OCI-LY7 (cell line): ENCODE data around the gene THEMIS. TPM values are rescaled to one million over a fixed set of nuclear protein-coding genes. Genes with fewer than 3 reads are reported as not detected.

Experiments used
- BruUV-seq: library from RNA; stranded (reverse); fragments of 400-500 nt; replicated peaks from 2 replicates; lab custom pipeline; 2021; lab: Mats Ljungman, UMichigan
- CTCF ChIA-PET: fragments of 300-600 bp; sonication (Branson Sonifier 250); formaldehyde crosslinking; loops from one replicate; lab custom pipeline; 2022; ENCODE audit warnings: antibody characterized with exemption; ENCODE audit not compliant: unreplicated experiment; lab: Charles Lee
- POLR2A ChIA-PET: fragments of 300-600 bp; sonication (Branson Sonifier 250); formaldehyde crosslinking; loops from one replicate; lab custom pipeline; 2022; ENCODE audit warnings: antibody characterized with exemption; lab: Charles Lee
- DNase-seq: peaks from one replicate; pipeline ENCODE4 v3.0.0-alpha.2; 2015; ENCODE audit warnings: low spot score
- H2AFZ ChIP-seq: fragments of 200-600 bp; sonication (generic), shearing (Covaris generic); 2 replicates; pipeline ENCODE4 v1.6.1; 2014; ENCODE audit warnings: mild to moderate bottlenecking, antibody characterized with exemption, low read length, moderate library complexity
- H3K27ac ChIP-seq: fragments of 200-600 bp; sonication (generic); 2 replicates; pipeline ENCODE4 v1.5.1; 2014; ENCODE audit warnings: mixed run types, low read depth, mild to moderate bottlenecking, moderate library complexity, low read length, inconsistent platforms; ENCODE audit not compliant: poor library complexity, severe bottlenecking
- H3K36me3 ChIP-seq: fragments of 200-600 bp; sonication (generic); 2 replicates; pipeline ENCODE4 v1.6.1; 2014; ENCODE audit warnings: mild to moderate bottlenecking, antibody characterized with exemption, low read length, moderate library complexity, mixed read lengths; ENCODE audit not compliant: insufficient read depth
- H3K4me1 ChIP-seq: fragments of 200-600 bp; sonication (generic); 2 replicates; pipeline ENCODE4 v1.5.1; 2014; ENCODE audit warnings: mild to moderate bottlenecking, low read length; ENCODE audit not compliant: insufficient read depth, poor library complexity, severe bottlenecking
- H3K4me2 ChIP-seq: fragments of 200-600 bp; sonication (generic); 2 replicates; pipeline ENCODE4 v1.6.1; 2014; ENCODE audit warnings: mild to moderate bottlenecking, low read length
- H3K4me3 ChIP-seq: fragments of 200-600 bp; sonication (generic); 2 replicates; pipeline ENCODE4 v1.5.1; 2014; ENCODE audit warnings: mild to moderate bottlenecking, low read depth, low read length; ENCODE audit not compliant: poor library complexity, severe bottlenecking
- H3K79me2 ChIP-seq: fragments of 200-600 bp; sonication (generic); 2 replicates; pipeline ENCODE4 v1.6.1; 2016; ENCODE audit warnings: low read depth, mild to moderate bottlenecking, low read length, moderate library complexity, mixed read lengths; ENCODE audit not compliant: insufficient read depth
- H3K9me2 ChIP-seq: fragments of 200-600 bp; sonication (generic); 2 replicates; pipeline ENCODE4 v1.6.1; 2016; ENCODE audit warnings: mild to moderate bottlenecking, low read length, mixed read lengths; ENCODE audit not compliant: insufficient read depth
- H3K9me3 ChIP-seq: fragments of 200-600 bp; sonication (generic); 2 replicates; pipeline ENCODE4 v1.6.1; 2014; ENCODE audit warnings: mild to moderate bottlenecking, mixed run types, low read length, mixed read lengths
- H4K20me1 ChIP-seq: fragments of 200-600 bp; sonication (generic); 2 replicates; pipeline ENCODE4 v1.6.1; 2014; ENCODE audit warnings: mild to moderate bottlenecking, antibody characterized with exemption, low read length, moderate library complexity, mixed read lengths; ENCODE audit not compliant: insufficient read depth
- CTCF ChIP-seq: fragments of 200-600 bp; sonication (generic); conservative IDR thresholded peaks from 2 replicates; pipeline ENCODE4 v1.5.1; 2014; ENCODE audit warnings: mild to moderate bottlenecking, antibody characterized with exemption, low read length, moderate library complexity, mixed read lengths
- EZH2phosphoT487 ChIP-seq: fragments of 200-600 bp; sonication (generic); IDR thresholded peaks from 2 replicates; pipeline ENCODE4 v1.6.1; 2018; ENCODE audit warnings: low read depth, borderline replicate concordance, mild to moderate bottlenecking, mixed run types, antibody characterized with exemption, low read length, moderate library complexity, mixed read lengths
- intact Hi-C: fragments of 100-400 bp; cut with micrococcal nuclease; formaldehyde crosslinking; loops from one replicate; pipeline ENCODE4 v1.10.0; 2022; ENCODE audit not compliant: unreplicated experiment
- total RNA-seq, 2 experiments: library from RNA; depleted of rRNA in 1 of 2; stranded (reverse); fragments of >200 nt in 1 of 2; shearing (Covaris generic) in 1 of 2; gene quantifications; 2 replicates each; pipeline ENCODE4 v1.2.3, GENCODE V29; 2014 to 2022

THEMIS gene
- total RNA-seq, 2 experiments from 2014 or later = not detected

DNA sequence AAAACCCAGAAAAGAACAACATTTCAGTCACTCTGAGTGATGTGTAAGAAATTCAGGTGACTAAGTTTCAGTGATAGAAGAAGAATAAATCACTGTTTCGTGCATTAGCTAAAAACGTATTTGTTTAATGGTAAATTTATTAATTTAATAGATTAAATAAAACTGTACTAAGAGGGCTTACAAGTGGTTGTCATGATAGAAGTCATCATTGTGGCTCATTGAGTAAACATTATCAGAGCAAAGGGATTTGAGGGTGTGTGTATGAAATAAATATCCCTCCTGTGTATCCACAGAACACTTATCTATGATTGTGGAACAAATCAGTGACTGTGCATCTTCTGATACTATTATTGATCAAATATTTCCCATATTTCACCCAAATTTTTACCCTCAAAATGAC is 40.1 kb downstream of the THEMIS start:
- ChIA-PET CTCF (interaction anchor here (0.5 kb wide), 1 partner anchor 158 kb away, joined by 3 read pairs; no protein-coding TSS in a partner anchor), POLR2A (no interaction called here)
- no peaks in the 10 kb centered on the region for H3K9me3 ChIP-seq
- no peak for DNase-seq
- H3K4me2 ChIP-seq = no peak overlapping the region
- intact Hi-C loops = no loop called here
- no peaks in the 10 kb centered on the region for H3K9me2 ChIP-seq
- no peak overlapping the region for H2AFZ ChIP-seq
- no peaks in the 10 kb centered on the region for H3K36me3 ChIP-seq
- BruUV-seq = no TSS peak
- H3K4me3 ChIP-seq = no peak overlapping the region
- no peaks in the 10 kb centered on the region for H3K79me2 ChIP-seq
- no peaks in the 10 kb centered on the region for H4K20me1 ChIP-seq
- H3K27ac ChIP-seq = no peak overlapping the region
- TF ChIP-seq EZH2phosphoT487 = no peak
- TF ChIP-seq CTCF = no peak
- H3K4me1 ChIP-seq = no peaks in the 10 kb centered on the region

GRCh38 chr6:127859956-127860355 is 40.9 kb downstream of the THEMIS start:
- no peaks in the 10 kb centered on the region for H3K9me3 ChIP-seq
- H3K9me2 ChIP-seq = no peaks in the 10 kb centered on the region
- H3K36me3 ChIP-seq = no peaks in the 10 kb centered on the region
- TF ChIP-seq EZH2phosphoT487 = no peak
- H3K4me3 ChIP-seq = no peak overlapping the region
- DNase-seq = no peak
- intact Hi-C loops = no loop called here
- ChIA-PET CTCF (interaction anchor here (0.5 kb wide), 1 partner anchor 157 kb away, joined by 3 read pairs; no protein-coding TSS in a partner anchor), POLR2A (no interaction called here)
- no peaks in the 10 kb centered on the region for H3K79me2 ChIP-seq
- no peak overlapping the region for H3K4me2 ChIP-seq
- H2AFZ ChIP-seq = no peak overlapping the region
- H3K4me1 ChIP-seq = no peaks in the 10 kb centered on the region
- BruUV-seq = no TSS peak
- no peak overlapping the region for H3K27ac ChIP-seq
- H4K20me1 ChIP-seq = no peaks in the 10 kb centered on the region

DNA sequence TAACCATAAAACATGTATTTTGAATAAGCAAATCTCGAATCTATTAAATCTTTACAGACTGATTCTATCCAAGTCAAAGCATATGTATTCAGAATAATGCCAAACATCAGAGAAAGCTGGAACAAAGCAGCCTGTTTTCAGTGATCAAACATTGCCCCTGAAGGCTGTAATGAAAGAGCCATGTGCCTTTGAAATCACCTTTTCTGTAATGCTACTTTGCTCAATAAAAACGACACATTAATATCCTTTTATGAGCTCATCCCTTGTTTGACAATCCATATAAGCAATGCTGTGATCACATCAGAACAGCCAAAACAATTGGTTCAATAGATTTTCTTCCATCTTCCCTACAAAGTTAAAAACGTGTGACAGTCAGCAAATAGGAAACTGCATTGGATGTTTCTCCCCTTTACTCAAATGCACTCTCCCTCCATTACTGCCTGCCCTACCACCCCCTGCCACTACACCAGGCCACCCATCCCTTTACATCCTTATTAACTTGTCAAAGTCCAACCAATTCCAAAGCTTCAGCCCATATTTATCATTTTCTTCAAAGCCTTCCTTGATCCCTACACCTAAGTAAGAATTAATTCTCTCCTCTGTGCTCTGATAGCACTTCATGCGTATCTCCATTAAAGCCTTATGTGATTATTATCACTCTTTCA is 42.0 kb downstream of the THEMIS start:
- H3K4me2 ChIP-seq = no peak overlapping the region
- H3K27ac ChIP-seq = no peak overlapping the region
- no peaks in the 10 kb centered on the region for H3K36me3 ChIP-seq
- H3K4me3 ChIP-seq = no peak overlapping the region
- intact Hi-C loops = no loop called here
- no peaks in the 10 kb centered on the region for H3K79me2 ChIP-seq
- no peaks in the 10 kb centered on the region for H3K9me2 ChIP-seq
- no TSS peak for BruUV-seq
- H3K9me3 ChIP-seq = no peaks in the 10 kb centered on the region
- DNase-seq = no peak
- CTCF ChIA-PET = no interaction called here
- H4K20me1 ChIP-seq = no peaks in the 10 kb centered on the region
- TF ChIP-seq CTCF = no peak
- no peak for TF ChIP-seq EZH2phosphoT487
- no peaks in the 10 kb centered on the region for H3K4me1 ChIP-seq
- POLR2A ChIA-PET = interaction anchor here (0.5 kb wide), 1 partner anchor 769 kb away, joined by 6 read pairs; no protein-coding TSS in a partner anchor
- no peak overlapping the region for H2AFZ ChIP-seq
